Smooth muscle cell (in vitro differentiated cells): ENCODE data around the gene LRRC51. TPM values are rescaled to one million over a fixed set of nuclear protein-coding genes. Genes with fewer than 3 reads are reported as not detected.

Source experiments
- DNase-seq: peaks from one replicate; lab custom pipeline; 2025; ENCODE audit not compliant: unreplicated experiment; lab: John Stamatoyannopoulos, UW
- H2AFZ ChIP-seq: fragments of 200-600 bp; sonication (generic); 2 replicates; pipeline ENCODE4 v1.6.0; 2016; ENCODE audit warnings: antibody characterized with exemption, low read depth, mild to moderate bottlenecking
- H3F3A ChIP-seq: fragments of 200-600 bp; sonication (generic); 2 replicates; pipeline ENCODE4 v1.6.0; 2017; ENCODE audit warnings: antibody characterized with exemption, low read depth
- H3K27ac ChIP-seq: fragments of 200-600 bp; sonication (generic); 2 replicates; pipeline ENCODE4 v1.5.1; 2016; ENCODE audit warnings: low read depth, mild to moderate bottlenecking
- H3K27me3 ChIP-seq: fragments of 200-600 bp; sonication (generic); 2 replicates; pipeline ENCODE4 v1.6.1; 2016; ENCODE audit warnings: low read depth, mild to moderate bottlenecking
- H3K36me3 ChIP-seq: fragments of 200-600 bp; sonication (generic); 2 replicates; pipeline ENCODE4 v1.5.1; 2016; ENCODE audit warnings: low read depth
- H3K4me1 ChIP-seq: fragments of 200-600 bp; sonication (generic); 2 replicates; pipeline ENCODE4 v1.5.1; 2016; ENCODE audit warnings: low read depth
- H3K4me2 ChIP-seq: fragments of 200-600 bp; sonication (generic); 2 replicates; pipeline ENCODE4 v1.6.0; 2016; ENCODE audit warnings: mild to moderate bottlenecking
- H3K4me3 ChIP-seq: fragments of 200-600 bp; sonication (generic); 2 replicates; pipeline ENCODE4 v1.5.1; 2016; ENCODE audit warnings: mild to moderate bottlenecking
- H3K79me2 ChIP-seq: fragments of 200-600 bp; sonication (generic); 2 replicates; pipeline ENCODE4 v1.6.0; 2016; ENCODE audit warnings: low read depth, mild to moderate bottlenecking
- H3K9ac ChIP-seq: fragments of 200-600 bp; sonication (generic); 2 replicates; pipeline ENCODE4 v1.6.0; 2016; ENCODE audit warnings: low read depth
- H3K9me3 ChIP-seq: fragments of 200-600 bp; sonication (generic); replicated peaks from 2 replicates; pipeline ENCODE4 v1.5.1; 2016; ENCODE audit warnings: low read depth
- H4K20me1 ChIP-seq: fragments of 200-600 bp; sonication (generic); 2 replicates; pipeline ENCODE4 v1.6.0; 2016; ENCODE audit warnings: low read depth
- CTCF ChIP-seq: fragments of 200-600 bp; sonication (generic); IDR thresholded peaks from 2 replicates; pipeline ENCODE4 v1.5.1; 2017; ENCODE audit warnings: borderline replicate concordance, mild to moderate bottlenecking, antibody characterized with exemption; ENCODE audit not compliant: insufficient read depth, poor library complexity, severe bottlenecking
- WGBS: methylation state at CpG from one replicate; pipeline ENCODE4 v1.1.7; 2016; ENCODE audit warnings: low lambda C conversion rate; 5-methylcytosine and 5-hydroxymethylcytosine counted together
- polyA plus RNA-seq: library from polyadenylated mRNA; unstranded; fragments of >200 nt; fragmentation: Nextera tagmentation; extraction: Ambion mirVana; gene quantifications from 2 replicates; pipeline ENCODE4 v1.2.1, GENCODE V29; 2016
- total RNA-seq: library from RNA; depleted of rRNA; stranded (reverse); fragments of >200 nt; gene quantifications from 2 replicates; pipeline ENCODE4 v1.2.3, GENCODE V29; 2014

The LRRC51 gene
- total and polyA plus RNA-seq, 2 experiments from 2014 or later = 1.1 to 6.1 TPM

GRCh38 chr11:72084965-72085364 lies 4.3 kb downstream of the LRRC51 start:
- Histone ChIP-seq H3K36me3 (no peaks in the 10 kb centered on the region), H3K4me3 (no peak overlapping the region), H3K9ac (no peak overlapping the region), H3K4me1 (peaks cover 3% of the 10 kb centered on the region), H3K9me3 (no peaks in the 10 kb centered on the region), H2AFZ (no peak overlapping the region), H3K4me2 (no peak overlapping the region), H3K27me3 (no peaks in the 10 kb centered on the region), H3K27ac (no peak overlapping the region), H4K20me1 (no peaks in the 10 kb centered on the region), H3K79me2 (peaks cover under 1% of the 10 kb centered on the region), H3F3A (no peaks in the 10 kb centered on the region)
- no peak for TF ChIP-seq CTCF
- WGBS = 85% methylated on average over 1 of the region's 1 CpG
- DNase-seq = no peak

GRCh38 chr11:72085621-72086351 lies 5.1 kb downstream of the LRRC51 start:
- Histone ChIP-seq H3K4me1 (peaks cover 3% of the 10 kb centered on the region), H3K36me3 (no peaks in the 10 kb centered on the region), H4K20me1 (no peaks in the 10 kb centered on the region), H3F3A (no peaks in the 10 kb centered on the region), H3K4me3 (no peak overlapping the region), H3K9me3 (no peaks in the 10 kb centered on the region), H3K27me3 (no peaks in the 10 kb centered on the region), H3K27ac (no peak overlapping the region), H3K79me2 (no peaks in the 10 kb centered on the region), H3K4me2 (no peak overlapping the region), H2AFZ (no peak overlapping the region), H3K9ac (no peak overlapping the region)
- no peak for TF ChIP-seq CTCF
- DNase-seq = no peak
- 59% methylated on average over 3 of the region's 3 CpGs for WGBS

DNA sequence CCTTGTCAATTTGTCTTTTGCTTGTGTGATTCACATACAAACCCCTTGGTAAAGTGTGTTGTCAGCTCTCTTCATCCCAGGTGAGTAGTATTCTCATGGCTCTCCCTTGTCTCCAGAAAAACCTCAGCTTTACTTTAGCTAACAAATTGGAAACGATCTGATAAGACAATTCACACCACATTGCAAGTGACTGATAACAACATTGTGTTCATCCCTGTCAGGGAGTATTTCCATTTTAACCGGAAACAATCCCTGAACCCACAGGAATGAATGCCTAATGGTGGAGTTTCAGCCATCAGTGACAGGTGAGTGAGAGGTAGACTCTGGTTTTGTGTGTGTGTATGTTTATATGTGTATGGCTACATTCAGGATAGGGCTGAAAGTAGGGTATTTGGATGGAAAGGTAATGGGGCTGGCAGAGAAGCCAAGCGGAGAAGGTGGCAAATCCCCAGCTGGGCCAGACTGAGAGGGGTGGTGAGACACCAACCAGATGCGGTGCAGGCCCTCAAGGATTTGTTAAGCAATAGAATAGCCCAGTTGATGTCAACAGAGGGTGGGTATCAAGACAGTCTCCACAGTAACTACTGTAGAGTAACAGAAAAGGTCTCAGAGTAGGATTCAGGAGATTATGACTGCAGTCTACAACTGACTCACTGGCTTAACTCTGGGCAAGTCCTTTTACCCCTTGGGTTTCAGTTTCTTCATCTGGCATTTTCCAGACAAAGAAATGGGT lies 7.6 kb downstream of the LRRC51 start:
- 59% methylated on average over 4 of the region's 4 CpGs for WGBS
- H4K20me1 ChIP-seq = no peaks in the 10 kb centered on the region
- H3K79me2 ChIP-seq = no peaks in the 10 kb centered on the region
- H3K36me3 ChIP-seq = no peaks in the 10 kb centered on the region
- no peak for TF ChIP-seq CTCF
- no peak overlapping the region for H3K4me3 ChIP-seq
- H3K9ac ChIP-seq = peak overlapping the region; percentile 61
- H3K9me3 ChIP-seq = no peaks in the 10 kb centered on the region
- peak overlapping the region; percentile 27 for H3K4me2 ChIP-seq
- no peak for DNase-seq
- no peaks in the 10 kb centered on the region for H3F3A ChIP-seq
- H2AFZ ChIP-seq = no peak overlapping the region
- peak overlapping the region; percentile 89 for H3K27ac ChIP-seq
- no peaks in the 10 kb centered on the region for H3K4me1 ChIP-seq
- H3K27me3 ChIP-seq = no peaks in the 10 kb centered on the region
